ENCODE measurements around the gene MOBP.

GRCh38 chr3:39447637-39448483, 19.6 kb upstream of the MOBP start:
- TF ChIP-seq MAX (IDR thresholded peaks at IDR 0.05) (no peak), CTCF (IDR thresholded peaks at IDR 0.05; ENCODE audit: control extremely low read depth in 1 of 3, insufficient read depth in 1 of 3, low read depth in 1 of 3, low read length in 3 of 3) (peak; percentile 52 to 97 (median 90)), POLR2A (IDR thresholded peaks at IDR 0.05; ENCODE audit: control extremely low read depth in 1 of 2, low read depth in 2 of 2, low read length in 2 of 2) (no peak), SP2 (IDR thresholded peaks at IDR 0.05; ENCODE audit: low read length) (no peak), ATF3 (IDR thresholded peaks at IDR 0.05; ENCODE audit: insufficient read depth, low read depth, low read length) (no peak), JUN (IDR thresholded peaks at IDR 0.05; ENCODE audit: low read depth, low read length) (no peak), CEBPB (IDR thresholded peaks at IDR 0.05; ENCODE audit: low read depth, low read length) (no peak), YY1 (IDR thresholded peaks at IDR 0.05; ENCODE audit: low read depth, low read length) (no peak), EGR1 (IDR thresholded peaks at IDR 0.05; ENCODE audit: borderline replicate concordance, low read depth, low read length) (no peak), TAF1 (IDR thresholded peaks at IDR 0.05; ENCODE audit: low read depth, low read length) (no peak)

Data from H1 (cell line).